DND-41 (cell line): ENCODE data around the gene RPL41.

Experiments
- ATAC-seq: fragments of 200-7000 bp; cut with Tn5 transposase; 3 replicates; pipeline ENCODE4 v1.9.1; 2021; ENCODE audit warnings: low read depth; ENCODE audit not compliant: insufficient read depth
- DNase-seq: peaks from one replicate; pipeline ENCODE4 v3.0.0-alpha.2; 2020
- H2AFZ ChIP-seq: 2 replicates; pipeline ENCODE4 v1.6.0; 2012; ENCODE audit warnings: low read depth, low read length
- H3K27ac ChIP-seq: 2 replicates; pipeline ENCODE4 v1.5.1; 2012; ENCODE audit warnings: low read length, inconsistent platforms
- H3K27me3 ChIP-seq: fragments of 200-600 bp; sonication (generic); 2 replicates; pipeline ENCODE4 v1.6.0; 2012; ENCODE audit warnings: low read length, mild to moderate bottlenecking, inconsistent platforms; ENCODE audit not compliant: insufficient read depth, poor library complexity
- H3K36me3 ChIP-seq: 2 replicates; pipeline ENCODE4 v1.5.1; 2012; ENCODE audit warnings: low read length, inconsistent platforms; ENCODE audit not compliant: insufficient read depth
- H3K4me1 ChIP-seq: 2 replicates; pipeline ENCODE4 v1.5.1; 2012; ENCODE audit warnings: mild to moderate bottlenecking, low read length; ENCODE audit not compliant: insufficient read depth
- H3K4me2 ChIP-seq: 2 replicates; pipeline ENCODE4 v1.6.0; 2012; ENCODE audit warnings: mild to moderate bottlenecking, moderate library complexity, low read length, inconsistent platforms; ENCODE audit not compliant: insufficient read depth
- H3K4me3 ChIP-seq, 2 experiments: fragments of 200-600 bp in 1 of 2; shearing (Covaris generic) in 1 of 2; 2 replicates each; pipeline ENCODE4 v1.5.1; 2012 to 2016; ENCODE audit warnings: inconsistent platforms in 2 of 2, low read length in 2 of 2, mild to moderate bottlenecking in 2 of 2, low read depth in 1 of 2, moderate library complexity in 1 of 2
- H3K79me2 ChIP-seq: 2 replicates; pipeline ENCODE4 v1.6.0; 2012; ENCODE audit warnings: low read length, inconsistent platforms; ENCODE audit not compliant: insufficient read depth
- H3K9ac ChIP-seq: 2 replicates; pipeline ENCODE4 v1.6.0; 2012; ENCODE audit warnings: low read depth, mild to moderate bottlenecking, inconsistent platforms, low read length, moderate library complexity
- H3K9me3 ChIP-seq: 2 replicates; pipeline ENCODE4 v1.5.1; 2012; ENCODE audit warnings: low read length, moderate library complexity, mild to moderate bottlenecking, inconsistent platforms; ENCODE audit not compliant: insufficient read depth, severe bottlenecking
- H4K20me1 ChIP-seq: 2 replicates; pipeline ENCODE4 v1.6.0; 2012; ENCODE audit warnings: low read length; ENCODE audit not compliant: insufficient read depth
- EZH2 ChIP-seq: IDR thresholded peaks from 3 replicates; pipeline ENCODE4 v1.6.1; 2012; ENCODE audit warnings: borderline replicate concordance, low read depth, mild to moderate bottlenecking, moderate library complexity, low read length, inconsistent platforms; ENCODE audit not compliant: severe bottlenecking
- TF ChIP-seq, protein P1 (sequence below): IDR thresholded peaks from 2 replicates; pipeline ENCODE4 v1.5.1; 2012; ENCODE audit warnings: borderline replicate concordance, low read length, moderate library complexity, mild to moderate bottlenecking; ENCODE audit not compliant: poor library complexity, severe bottlenecking; ENCODE audit errors: extremely low read depth

Gene RPL41

DNA sequence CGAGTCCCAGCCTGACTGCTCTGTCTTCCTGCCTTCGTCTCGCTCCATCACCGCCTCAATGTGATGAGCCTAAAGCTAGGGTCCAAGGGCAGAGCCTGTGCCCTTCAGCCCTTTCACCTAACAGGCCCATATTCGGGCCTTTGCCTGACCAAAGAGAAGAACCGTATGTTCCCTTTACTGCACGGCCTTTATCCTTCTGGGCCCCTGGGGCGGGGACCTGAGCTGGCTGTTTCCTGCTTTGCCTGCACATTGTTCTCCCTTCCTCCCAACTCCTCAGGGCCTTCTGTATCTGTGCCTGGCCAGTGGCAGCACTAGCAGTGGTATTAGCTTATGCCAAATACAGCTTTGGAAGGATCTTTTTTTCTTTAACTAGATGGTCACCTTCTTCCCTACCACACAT is 27.4 kb downstream of the RPL41 start:
- Histone ChIP-seq H4K20me1 (no peaks in the 10 kb centered on the region), H3K79me2 (no peaks in the 10 kb centered on the region), H3K27me3 (no peaks in the 10 kb centered on the region), H3K9ac (no peak overlapping the region), H3K4me2 (no peak overlapping the region), H2AFZ (no peak overlapping the region), H3K4me3 (no peak overlapping the region), H3K27ac (no peak overlapping the region), H3K9me3 (no peaks in the 10 kb centered on the region), H3K36me3 (peaks cover 55% of the 10 kb centered on the region), H3K4me1 (no peaks in the 10 kb centered on the region)
- TF ChIP-seq EZH2, result no peak
- TF ChIP-seq, protein P1, sequence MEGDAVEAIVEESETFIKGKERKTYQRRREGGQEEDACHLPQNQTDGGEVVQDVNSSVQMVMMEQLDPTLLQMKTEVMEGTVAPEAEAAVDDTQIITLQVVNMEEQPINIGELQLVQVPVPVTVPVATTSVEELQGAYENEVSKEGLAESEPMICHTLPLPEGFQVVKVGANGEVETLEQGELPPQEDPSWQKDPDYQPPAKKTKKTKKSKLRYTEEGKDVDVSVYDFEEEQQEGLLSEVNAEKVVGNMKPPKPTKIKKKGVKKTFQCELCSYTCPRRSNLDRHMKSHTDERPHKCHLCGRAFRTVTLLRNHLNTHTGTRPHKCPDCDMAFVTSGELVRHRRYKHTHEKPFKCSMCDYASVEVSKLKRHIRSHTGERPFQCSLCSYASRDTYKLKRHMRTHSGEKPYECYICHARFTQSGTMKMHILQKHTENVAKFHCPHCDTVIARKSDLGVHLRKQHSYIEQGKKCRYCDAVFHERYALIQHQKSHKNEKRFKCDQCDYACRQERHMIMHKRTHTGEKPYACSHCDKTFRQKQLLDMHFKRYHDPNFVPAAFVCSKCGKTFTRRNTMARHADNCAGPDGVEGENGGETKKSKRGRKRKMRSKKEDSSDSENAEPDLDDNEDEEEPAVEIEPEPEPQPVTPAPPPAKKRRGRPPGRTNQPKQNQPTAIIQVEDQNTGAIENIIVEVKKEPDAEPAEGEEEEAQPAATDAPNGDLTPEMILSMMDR, result no peak
- no peak for ATAC-seq
- no peak for DNase-seq

DNA sequence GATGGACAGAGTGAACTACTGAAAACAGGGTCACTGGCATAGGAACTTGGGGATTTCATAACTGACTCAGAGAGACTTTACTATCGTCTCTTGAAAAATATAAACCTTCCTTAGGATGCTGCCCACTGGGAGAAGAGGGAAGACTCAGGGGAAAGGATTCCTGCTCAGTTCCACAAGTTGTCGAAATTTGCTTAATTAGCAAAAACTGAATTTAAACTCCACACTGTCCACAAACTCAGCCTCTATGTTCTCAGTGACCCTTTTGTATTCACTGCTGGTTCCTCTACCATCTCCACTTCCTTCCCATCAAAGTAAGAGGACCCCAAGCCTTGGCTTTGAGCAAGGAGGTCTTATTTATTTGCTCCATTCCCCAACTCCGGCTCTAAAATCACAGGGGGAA is 28.8 kb downstream of the RPL41 start:
- no peak overlapping the region for H3K9ac ChIP-seq
- ATAC-seq, result no peak
- DNase-seq, result no peak
- H3K27ac ChIP-seq, result no peak overlapping the region
- H4K20me1 ChIP-seq, result no peaks in the 10 kb centered on the region
- H3K9me3 ChIP-seq, result no peaks in the 10 kb centered on the region
- H3K36me3 ChIP-seq, result peaks cover 45% of the 10 kb centered on the region
- no peaks in the 10 kb centered on the region for H3K79me2 ChIP-seq
- no peak overlapping the region for H3K4me3 ChIP-seq
- TF ChIP-seq, protein P1, result no peak
- TF ChIP-seq EZH2, result no peak
- no peak overlapping the region for H3K4me2 ChIP-seq
- no peak overlapping the region for H2AFZ ChIP-seq
- H3K4me1 ChIP-seq, result no peaks in the 10 kb centered on the region
- no peaks in the 10 kb centered on the region for H3K27me3 ChIP-seq

DNA sequence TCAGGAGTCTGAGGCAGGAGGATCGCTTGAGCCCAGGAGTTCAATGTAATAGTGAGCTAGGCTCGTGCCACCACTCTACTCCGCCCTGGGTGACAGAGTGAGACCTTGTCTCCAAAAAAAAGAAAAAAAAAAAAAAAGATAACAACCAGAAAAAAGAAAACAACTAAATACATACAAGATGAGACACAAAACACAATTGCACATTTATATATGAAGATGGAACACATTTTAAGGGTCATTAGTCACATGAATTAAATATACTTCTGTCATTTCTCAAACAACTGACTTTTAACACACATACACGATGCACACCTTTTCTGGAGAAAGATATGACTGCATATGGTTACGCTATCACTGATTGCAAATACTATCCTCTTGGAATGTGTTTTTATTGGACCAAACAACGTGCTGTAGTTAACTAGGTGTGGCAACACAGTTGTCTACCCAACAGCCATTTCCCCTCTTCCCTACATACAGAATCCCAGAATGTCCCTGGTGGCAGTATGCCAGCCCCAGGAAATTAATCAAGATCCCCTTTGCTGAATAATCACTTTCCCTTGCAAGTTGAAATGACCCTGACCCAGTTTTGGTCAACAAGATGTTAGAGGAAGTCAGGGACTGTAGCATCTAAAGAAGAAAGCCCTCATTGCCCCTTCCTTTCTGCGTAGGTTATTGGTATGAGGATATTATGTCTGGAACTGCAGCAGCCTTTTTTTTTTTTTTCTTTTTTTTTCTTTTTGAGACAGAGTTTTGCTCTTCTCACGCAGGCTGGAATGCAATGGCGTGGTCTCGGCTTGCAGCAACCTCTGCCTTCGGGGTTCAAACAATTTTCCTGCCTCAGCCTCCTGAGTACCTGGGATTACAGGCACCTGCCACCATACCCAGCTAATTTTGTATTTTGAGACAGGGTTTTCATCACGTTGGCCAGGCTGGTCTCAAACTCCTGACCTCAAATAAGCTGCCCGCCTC is 30.3 kb downstream of the RPL41 start:
- Histone ChIP-seq H3K9me3 (no peaks in the 10 kb centered on the region), H4K20me1 (no peaks in the 10 kb centered on the region), H2AFZ (no peak overlapping the region), H3K4me3 (no peak overlapping the region), H3K36me3 (peaks cover 35% of the 10 kb centered on the region), H3K27ac (no peak overlapping the region), H3K4me1 (peaks cover 11% of the 10 kb centered on the region), H3K79me2 (peaks cover 6% of the 10 kb centered on the region), H3K27me3 (no peaks in the 10 kb centered on the region), H3K9ac (no peak overlapping the region), H3K4me2 (no peak overlapping the region)
- no peak for DNase-seq
- no peak; the same call in 2 of the 3 replicates for ATAC-seq
- TF ChIP-seq, protein P1, result no peak
- no peak for TF ChIP-seq EZH2
